HG03039 (cell line): ENCODE results near the gene ZBTB40.

Source experiments
- ATAC-seq: cut with Tn5 transposase; IDR thresholded peaks from one replicate; pipeline ENCODE4 v1.9.1; 2021; ENCODE audit warnings: mild to moderate bottlenecking, moderate library complexity; ENCODE audit not compliant: unreplicated experiment

ZBTB40 gene

DNA sequence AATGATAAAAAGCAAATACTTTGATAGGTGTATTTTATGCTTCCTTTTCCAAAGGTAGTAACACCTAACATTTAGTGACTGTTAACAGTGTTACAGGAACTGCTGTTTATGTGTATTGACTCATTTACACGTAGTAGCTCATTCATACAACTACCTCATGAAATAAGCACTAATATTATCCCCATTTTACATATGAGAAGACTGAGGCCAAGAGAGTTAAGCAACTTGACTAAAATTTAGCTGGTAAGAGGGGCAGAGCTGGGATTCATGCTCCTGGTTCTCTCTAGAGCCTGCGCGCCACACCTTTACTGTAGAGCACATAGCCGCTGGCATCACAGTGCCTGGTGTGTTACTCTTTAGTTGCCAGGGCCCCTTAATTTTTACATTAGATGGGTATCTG, 11.3 kb downstream of the ZBTB40 start:
- no peak for ATAC-seq

DNA sequence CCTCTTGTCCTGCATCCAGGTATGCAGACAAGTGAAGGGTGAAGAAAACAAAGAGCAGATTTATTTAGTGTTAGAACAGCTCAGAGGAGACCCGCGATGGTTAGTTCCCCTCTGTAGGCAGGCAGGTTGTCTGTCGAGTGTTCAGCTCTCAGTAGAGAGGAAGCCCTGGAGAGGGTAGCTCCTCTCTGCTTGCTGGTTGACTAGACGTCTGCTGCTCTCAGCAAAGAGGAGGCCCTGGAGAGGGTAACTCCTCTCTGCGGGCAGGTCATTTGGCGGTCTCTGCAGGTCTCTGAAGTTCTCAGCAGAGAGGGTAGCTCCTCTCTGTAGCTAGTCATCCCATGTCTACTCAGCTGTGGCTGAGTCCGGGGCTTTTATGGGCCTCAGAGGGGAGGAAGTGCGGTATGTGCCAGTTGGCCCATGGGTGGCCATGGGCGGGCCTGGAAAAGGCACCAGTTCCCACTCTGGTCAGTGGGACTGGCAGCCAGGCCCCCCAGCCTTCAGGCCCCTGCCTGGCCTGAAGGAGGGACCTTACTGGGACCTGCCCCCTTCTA, 13.4 kb downstream of the ZBTB40 start:
- no peak for ATAC-seq

DNA sequence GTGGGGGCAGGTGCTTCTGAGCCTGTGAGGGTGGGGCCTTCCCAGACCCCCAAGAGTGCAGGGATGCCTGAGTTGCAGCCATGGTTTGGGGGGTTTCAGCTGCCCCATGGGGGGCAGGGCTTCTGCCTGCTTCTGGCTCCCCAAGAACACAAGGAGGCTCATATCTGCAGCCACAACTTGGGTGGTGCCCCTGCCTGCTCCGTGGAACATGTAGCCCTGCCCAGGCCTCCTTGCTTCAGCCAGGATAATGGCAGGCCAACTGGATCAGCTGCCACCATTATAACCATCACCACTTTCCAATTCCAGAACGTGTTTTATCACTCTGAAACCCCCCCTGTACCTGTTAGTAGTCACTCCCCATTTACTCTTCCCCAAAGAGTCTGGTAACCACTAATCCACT, 14.0 kb downstream of the ZBTB40 start:
- ATAC-seq = no peak

DNA sequence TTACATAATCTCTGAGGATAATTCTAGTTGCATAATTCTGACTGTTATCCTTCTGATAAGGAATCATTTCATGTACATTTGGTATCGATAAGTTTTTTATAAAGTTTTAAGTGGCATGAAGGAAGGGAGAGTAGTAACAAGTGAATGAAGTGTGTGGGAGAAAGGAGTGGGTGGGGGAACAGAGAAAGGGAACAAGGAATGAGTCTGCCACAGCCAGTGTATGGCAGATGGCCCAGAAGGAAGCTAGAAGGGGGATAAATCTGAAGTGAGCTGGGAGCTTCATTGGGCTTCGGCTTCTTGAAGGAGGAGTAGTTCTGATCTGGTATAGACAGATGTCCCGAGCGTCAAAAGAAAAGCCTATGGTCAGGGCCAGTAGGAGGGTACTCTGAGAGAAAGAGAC, 18.6 kb downstream of the ZBTB40 start:
- no peak for ATAC-seq

DNA sequence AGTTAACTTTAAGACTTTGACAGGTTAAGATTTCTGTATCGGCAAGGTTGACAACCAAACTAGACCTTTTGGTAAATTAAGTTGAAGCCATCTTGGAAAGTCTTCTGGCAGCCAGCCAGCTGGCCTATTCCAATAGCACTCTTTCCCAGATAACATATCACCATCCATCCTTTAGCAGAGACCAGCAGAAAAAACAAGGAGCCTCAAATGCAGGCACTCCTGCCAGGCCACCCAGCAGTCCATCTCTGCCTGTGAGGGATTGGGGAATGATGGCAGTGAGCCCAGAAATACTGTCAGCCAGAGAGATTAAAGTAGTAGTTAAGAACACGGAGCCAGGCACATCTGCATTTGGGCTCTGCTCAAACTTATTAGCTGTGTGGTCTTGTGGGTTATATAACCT, 19.4 kb downstream of the ZBTB40 start:
- no peak for ATAC-seq

DNA sequence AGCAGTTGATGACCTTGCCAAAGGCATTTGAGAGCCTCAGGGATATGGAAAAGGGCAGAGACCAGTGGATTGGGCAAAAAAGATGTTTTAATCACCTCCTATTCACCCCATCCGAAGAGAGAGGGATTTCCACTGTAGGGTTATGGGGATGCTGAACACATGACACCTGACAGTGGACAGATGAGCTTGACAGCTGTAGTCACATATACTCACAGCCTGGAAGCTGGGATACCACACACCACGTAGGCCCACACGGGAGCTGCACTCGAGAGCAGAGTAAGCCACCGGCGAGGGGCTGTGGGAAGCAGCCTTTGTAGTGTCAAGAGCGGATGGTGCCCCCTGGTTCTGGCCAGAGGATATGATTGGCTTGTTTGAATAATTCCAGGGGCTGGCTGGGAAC, 20.0 kb downstream of the ZBTB40 start:
- ATAC-seq = no peak

DNA sequence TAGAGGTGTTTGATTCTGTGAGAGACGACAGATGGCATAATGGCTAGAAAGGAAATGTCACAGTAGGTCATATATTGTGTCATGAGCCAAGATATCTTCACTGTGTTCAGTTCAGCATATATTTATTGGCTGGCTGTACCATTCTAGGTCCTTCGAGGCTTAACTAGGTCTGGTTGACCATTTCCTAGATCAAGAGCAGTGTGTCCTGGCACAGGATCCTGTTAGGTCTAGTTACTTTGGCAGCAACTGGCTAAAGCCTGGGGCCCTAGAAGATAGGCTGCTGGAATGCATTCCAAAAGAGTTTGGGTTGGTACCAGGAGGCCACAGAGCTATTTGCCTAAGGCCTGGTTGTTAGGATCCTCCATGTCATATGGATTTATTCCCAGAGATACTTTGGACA, 20.9 kb downstream of the ZBTB40 start:
- no peak for ATAC-seq

DNA sequence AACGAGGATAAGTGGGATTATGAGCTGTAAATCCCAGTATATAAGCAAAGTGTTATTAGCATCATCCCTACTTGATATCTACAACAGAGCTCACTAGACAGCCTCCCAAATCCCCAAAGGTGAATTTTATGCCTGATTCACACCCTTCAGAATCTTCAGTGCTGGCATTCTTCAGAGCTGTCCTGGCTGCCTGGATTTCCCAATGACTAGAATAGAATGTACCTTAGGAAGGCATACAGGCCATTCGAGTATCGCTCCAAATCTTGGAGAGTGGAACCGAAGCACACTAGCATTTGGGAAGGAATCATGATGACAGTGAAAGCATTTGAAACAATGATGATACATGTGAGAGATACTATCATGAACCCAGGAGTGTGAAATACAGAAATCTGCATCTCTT, 22.3 kb downstream of the ZBTB40 start:
- ATAC-seq = no peak

DNA sequence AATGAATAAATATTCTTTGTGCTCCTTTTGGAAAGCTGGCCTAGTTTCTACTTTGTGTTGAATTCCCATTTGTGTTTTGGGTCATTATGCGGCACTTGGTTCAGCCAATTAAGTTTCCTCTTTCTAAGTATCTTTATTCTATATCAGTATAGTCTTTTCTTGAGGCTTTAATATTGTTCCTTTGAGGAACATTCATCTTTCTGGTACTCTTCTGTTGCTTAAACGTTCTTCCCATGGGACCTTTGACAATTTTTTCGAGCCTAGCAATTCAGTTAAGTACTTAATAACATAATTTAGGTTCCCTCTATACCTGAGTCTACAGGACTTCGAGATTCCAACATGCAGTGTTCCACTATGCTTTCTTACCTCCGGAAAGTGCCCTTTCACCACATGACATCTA, 24.9 kb downstream of the ZBTB40 start:
- ATAC-seq = no peak

DNA sequence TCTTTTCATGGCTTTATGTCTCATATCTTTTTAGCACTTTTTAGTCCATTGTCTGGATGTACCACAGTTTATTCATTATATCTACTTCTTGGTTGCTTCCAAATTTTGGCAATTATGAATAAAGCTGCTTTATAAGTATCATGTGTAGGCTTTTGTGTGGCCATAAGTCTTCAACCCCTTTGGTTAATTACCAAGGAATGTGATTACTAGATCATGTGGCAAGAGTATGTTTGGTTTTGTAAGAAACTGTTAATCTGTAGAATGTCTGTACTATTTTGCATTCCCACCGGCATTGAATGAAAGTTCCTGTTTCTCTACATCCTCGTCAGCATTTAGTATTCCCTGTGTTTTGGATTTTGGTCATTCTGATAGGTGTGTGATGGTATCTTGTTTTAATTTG, 31.5 kb downstream of the ZBTB40 start:
- ATAC-seq = no peak

DNA sequence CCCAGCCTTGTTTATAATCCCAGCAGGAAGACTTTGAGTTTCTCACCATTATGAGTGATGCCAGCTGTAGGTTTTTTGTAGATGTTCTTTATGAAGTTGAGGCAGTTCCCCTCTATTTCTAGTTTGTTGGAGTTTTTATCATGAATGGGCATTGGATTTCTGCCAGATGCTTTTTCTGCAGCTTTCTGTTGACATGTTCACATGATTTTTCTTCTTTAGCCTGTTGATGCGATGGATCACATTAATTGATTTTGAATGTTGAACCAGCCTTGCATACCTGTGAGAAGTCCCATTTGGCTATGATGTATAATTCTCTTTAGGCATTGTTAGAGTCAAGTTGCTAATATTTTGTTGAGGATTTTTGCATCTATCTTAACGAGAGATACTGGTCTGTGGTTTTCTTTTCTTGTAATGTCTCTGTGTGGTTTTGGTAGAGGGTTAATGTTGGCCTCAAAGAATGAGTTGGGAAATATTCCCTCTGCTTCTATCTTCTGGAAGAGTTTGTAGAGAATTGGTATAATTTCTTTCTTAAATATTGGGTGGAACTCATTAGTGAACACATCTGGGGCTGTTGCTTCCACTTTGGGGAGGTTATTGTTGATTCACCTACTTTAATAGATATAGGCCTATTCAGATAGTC, 33.2 kb downstream of the ZBTB40 start:
- no peak for ATAC-seq

DNA sequence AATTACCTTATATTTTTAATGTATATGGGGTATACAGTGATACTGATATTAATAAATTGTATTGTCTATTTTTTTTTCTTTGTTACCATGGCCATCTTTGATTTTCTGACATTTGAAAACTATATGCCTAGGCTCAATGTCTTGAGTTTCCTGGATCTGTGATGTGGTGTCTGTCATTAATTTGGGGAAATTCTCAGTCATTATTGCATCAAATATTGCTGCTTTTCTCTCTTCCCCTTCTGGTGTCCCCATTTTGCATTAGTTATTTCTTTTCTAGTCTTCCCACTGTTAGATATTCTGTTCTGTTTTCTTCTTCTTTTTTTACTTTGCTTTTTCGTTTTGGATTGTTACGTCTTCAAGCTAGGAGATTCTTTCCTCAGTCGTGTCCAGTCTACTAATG, 33.8 kb downstream of the ZBTB40 start:
- no peak for ATAC-seq

DNA sequence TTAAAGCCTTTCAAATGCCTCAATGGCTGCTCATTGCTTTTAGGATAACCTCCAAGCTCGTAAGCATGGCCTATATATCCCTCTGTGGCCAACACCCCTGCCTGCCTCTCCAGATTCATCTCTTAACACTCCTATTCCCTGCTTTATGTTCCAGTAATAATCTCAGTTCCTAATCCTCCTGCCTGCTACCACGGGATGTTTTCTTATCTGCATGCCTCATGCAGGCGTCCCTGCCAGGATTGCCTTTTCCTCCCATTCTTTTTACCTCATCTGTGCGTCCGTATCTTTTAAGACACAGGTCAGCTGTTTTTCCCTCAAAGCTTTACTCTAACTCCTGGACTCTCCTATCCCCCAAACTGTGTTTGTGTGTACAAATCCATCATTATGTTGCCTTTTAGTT, 36.1 kb downstream of the ZBTB40 start:
- no peak for ATAC-seq

DNA sequence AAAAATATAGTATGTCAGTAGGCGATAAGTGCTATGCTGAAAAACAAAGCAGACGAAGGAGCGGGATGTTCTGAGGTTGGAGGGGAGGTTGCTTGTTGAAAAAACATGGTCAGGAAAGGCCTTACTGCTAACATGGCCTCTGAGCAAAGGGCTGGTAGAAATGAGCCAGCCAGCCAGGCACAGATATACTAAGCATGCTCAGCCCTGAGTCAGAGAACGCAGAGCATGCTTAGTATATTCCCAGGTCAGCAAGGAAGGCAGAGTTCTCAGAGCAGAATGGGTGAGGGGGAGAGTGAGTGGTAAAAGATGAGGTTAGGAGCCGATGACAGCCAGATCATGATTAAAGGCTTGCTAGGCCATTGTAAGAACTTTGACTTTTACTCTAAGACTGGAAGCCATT, 36.7 kb downstream of the ZBTB40 start:
- no peak for ATAC-seq

DNA sequence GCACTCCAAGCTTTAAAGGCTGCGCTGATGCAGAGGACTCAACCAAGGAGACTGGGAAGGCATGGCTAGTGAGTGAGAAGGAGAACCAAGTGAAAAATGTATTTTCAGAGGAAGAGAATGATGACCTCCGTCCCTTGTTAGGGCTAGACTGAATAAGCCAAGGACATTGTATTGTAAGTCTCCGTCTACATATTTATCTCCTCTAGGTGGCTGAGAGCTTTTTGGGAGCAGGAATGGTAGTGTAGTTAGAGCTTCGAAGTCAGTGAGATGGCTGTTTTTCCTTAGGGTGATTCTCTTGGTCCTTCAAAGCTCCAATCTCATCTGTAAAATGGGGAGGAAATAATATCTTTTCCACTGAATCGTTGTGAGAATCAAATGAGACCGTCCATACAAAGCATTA, 37.6 kb downstream of the ZBTB40 start:
- no peak for ATAC-seq

DNA sequence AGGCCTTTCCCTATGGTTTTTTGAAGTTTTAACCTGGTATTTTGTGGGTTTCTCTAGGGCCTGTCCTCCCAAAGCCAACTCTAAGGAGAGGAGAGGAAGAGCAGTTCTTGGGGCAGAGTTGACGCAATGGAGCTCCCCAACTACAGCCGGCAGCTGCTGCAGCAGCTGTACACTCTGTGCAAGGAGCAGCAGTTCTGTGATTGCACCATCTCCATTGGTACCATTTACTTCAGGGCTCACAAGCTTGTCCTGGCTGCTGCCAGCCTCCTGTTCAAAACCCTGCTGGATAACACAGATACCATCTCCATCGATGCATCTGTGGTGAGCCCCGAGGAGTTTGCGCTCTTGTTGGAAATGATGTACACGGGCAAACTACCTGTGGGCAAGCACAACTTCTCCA, 38.2 kb downstream of the ZBTB40 start:
- ATAC-seq = no peak

DNA sequence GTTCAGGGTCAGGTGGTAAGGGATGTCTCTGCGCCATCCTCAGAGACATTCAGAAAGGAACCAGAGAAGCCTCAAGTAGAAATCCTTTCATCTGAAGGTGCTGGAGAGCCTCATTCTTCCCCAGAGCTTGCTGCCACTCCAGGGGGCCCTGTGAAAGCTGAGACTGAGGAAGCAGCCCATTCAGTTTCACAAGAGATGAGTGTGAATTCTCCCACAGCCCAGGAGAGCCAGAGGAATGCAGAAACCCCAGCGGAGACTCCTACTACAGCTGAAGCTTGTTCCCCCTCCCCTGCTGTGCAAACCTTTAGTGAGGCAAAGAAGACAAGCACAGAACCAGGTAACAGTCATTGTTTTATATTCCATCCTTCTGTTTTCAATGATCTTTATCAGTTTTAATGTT, 38.7 kb downstream of the ZBTB40 start:
- no peak for ATAC-seq

DNA sequence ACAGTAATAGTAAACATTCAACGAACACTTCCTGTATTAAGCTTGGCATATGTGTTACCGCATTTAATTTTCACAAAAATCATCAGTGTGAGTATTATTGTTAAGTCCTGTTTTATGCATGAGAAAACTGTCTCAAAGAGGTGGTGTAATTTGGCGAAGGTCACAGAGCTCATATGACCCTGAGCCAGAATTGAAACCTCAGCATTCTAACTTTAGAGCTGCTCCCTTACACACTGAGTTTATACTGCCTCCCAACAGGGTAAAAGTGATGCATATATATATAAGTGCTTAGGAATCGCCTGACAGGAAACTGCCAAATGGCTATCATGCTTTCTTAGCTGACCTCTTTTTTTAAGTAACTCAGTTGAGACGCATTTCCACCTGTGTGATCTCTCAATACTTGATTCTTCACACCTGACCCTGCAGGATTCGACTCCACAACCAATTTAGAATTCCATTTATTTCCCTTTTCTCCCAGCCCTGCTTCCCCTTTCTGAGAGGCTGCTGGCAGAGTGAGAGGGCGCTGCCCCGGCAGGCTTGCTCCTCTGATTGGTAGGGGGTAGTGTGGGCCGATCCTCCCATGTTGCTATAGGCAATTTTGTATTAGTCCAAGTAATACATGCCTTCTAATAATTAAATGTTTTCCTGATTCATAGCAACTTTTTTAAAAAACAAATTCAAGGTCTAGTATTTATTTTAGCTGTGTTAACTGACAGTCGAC, 40.5 kb downstream of the ZBTB40 start:
- no peak for ATAC-seq

DNA sequence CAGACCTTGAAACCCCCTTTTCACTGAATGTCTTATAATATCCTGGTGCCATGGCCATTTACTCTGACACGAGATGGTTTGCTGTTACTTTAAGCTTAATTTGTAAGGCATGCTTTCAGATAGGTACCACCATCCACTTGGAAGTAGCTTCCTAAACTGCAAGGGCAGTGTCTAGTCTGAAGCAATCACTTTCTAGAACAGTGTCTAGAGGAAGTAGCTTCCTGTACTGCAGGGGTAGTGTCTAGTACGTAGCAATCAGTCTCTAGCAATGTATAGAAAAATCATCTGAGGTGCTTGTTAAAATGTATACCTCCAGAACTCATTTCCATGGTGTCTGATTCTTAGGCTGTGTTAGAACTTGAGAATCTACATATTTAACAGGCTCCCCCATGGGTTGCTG, 42.5 kb downstream of the ZBTB40 start:
- no peak for ATAC-seq

DNA sequence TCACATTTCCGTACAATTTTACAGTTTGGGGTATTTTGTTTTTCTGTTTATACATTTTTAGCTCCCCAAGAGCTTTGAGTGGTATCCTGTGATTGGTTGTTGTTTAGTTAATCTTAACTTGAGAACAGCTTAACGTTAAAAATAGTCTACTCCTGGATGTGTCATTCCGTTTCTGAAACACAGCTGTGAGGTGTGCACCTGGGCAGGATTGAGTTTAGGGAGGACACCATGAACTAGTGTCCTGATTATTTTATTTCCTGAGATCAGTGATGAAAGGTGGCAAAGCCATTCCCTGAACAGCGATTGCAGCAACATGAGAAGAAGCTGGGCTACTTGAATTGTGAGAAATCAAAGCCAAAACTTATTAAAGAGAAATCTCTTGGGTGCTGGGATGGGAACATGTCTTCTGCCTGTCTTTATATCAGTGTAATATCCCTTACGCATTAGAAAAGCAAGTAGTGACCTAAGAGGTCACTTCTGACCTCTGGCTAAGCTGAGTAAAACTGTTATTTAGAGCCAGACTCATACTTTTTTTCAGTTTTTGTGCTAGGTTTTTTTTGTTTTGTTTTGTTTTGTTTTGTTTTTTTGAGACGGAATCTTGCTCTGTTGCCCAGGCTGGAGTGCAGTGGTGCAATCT, 43.4 kb downstream of the ZBTB40 start:
- ATAC-seq = no peak

DNA sequence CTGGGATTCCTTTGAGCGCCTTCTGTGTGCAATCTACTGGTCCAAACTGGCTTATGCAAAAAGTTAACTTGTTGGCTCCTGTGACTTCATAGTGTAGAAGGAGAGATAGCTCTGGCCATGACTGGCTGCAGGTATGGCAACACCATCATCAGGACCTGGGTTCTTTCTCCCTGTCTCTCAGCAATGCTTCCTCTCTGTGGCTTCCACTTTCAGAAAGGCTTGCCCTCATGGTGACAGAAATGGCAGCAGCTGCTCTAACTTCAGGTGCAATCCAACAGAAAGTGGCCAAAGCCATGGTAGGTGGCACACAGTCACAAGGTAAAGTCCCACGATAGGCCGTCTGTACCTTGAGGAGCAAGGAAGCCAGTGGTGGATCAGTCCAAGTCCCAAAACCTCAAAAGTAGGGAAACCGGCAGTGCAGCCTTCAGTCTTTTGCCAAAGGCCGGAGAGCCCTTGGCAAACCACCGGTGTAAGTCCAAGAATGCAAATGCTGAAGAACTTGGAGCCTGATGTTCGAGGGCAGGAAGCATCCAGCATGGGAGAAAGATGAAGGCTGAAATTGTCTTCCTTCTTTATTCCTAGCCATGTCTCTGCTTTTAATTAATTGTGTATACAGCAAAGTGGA, 45.0 kb downstream of the ZBTB40 start:
- no peak for ATAC-seq

DNA sequence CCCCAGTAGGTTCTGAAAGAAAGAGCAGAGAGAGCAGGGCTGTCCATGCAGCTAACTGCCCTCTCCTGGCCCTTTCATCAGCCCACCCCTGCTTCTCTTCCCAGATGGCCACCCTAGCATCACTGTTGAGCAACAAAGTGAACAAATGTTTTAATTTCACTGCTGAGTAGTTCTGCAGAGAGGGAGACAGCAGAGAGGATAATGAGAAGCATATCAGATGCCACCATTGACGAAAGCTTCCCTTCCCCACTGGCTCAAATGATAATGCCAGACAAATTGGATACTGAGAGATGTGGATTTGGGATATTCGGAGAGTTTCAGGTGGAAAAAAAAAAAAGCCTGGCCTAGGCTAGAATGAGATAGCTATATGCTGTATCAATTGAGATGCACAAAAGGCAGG, 46.8 kb downstream of the ZBTB40 start:
- no peak for ATAC-seq
